ENCODE results near the gene KPNA1. TPM values are rescaled to one million over a fixed set of nuclear protein-coding genes. Genes with fewer than 3 reads are reported as not detected.

Gene KPNA1
- total and polyA plus RNA-seq, 4 donors = 20.7 to 42.0 (median 23.5) TPM

- H3K27ac ChIP-seq (ENCODE audit: low read depth in 1 of 2, low read length in 2 of 2) = peak overlapping the region; percentile 42 to 97
- no peaks in the 10 kb centered on the region for H3K27me3 ChIP-seq (ENCODE audit: control insufficient read depth in 4 of 4, insufficient read depth in 4 of 4, low read length in 3 of 4)
- H3K4me3 ChIP-seq (ENCODE audit: low read depth in 1 of 3, low read length in 3 of 3) = peak overlapping the region; percentile 74 to 98 (median 89)
- no peak for DNase-seq (ENCODE audit: low spot score)
- H3K9me3 ChIP-seq (ENCODE audit: control insufficient read depth in 4 of 4, low read length in 3 of 4) = no peaks in the 10 kb centered on the region
- H3K4me1 ChIP-seq (ENCODE audit: control insufficient read depth in 4 of 4, insufficient read depth in 4 of 4, low read length in 3 of 4) = peaks cover 8 to 29% (median 20%) of the 10 kb centered on the region in 4 donors
- TF ChIP-seq MAX (IDR thresholded peaks at IDR 0.05) = no peak
- no peak for TF ChIP-seq RAD21 (IDR thresholded peaks at IDR 0.05)
- no peak for TF ChIP-seq TAF1 (conservative IDR thresholded peaks at IDR 0.05)
- H3K9ac ChIP-seq (ENCODE audit: low read depth in 1 of 2, low read length in 2 of 2) = peak overlapping the region; percentile 95 to 98
- WGBS = 47% methylated on average over 14 of the region's 14 CpGs
- peaks cover 0 to 6% (median 0%) of the 10 kb centered on the region in 4 donors for H3K36me3 ChIP-seq (ENCODE audit: control insufficient read depth in 4 of 4, insufficient read depth in 3 of 4, low read depth in 1 of 4, low read length in 3 of 4)
Observed at GRCh38 chr3:122416966-122417365, 97.8 kb downstream of the KPNA1 start.

- Histone ChIP-seq H3K4me3 (ENCODE audit: low read depth in 1 of 3, low read length in 3 of 3) (peak within 1 kb of the TSS; percentile 74 to 98 (median 89)), H3K4me1 (ENCODE audit: control insufficient read depth in 4 of 4, insufficient read depth in 4 of 4, low read length in 3 of 4) (peaks cover 8 to 29% (median 20%) of the 10 kb centered on the region in 4 donors), H3K9ac (ENCODE audit: low read depth in 1 of 2, low read length in 2 of 2) (peak within 1 kb of the TSS; percentile 95 to 98), H3K36me3 (ENCODE audit: control insufficient read depth in 4 of 4, insufficient read depth in 3 of 4, low read depth in 1 of 4, low read length in 3 of 4) (peaks cover 0 to 3% (median 0%) of the 10 kb centered on the region in 4 donors), H3K9me3 (ENCODE audit: control insufficient read depth in 4 of 4, low read length in 3 of 4) (no peaks in the 10 kb centered on the region), H3K27me3 (ENCODE audit: control insufficient read depth in 4 of 4, insufficient read depth in 4 of 4, low read length in 3 of 4) (no peaks in the 10 kb centered on the region), H3K27ac (ENCODE audit: low read depth in 1 of 2, low read length in 2 of 2) (peak within 1 kb of the TSS; percentile 97 to 98)
- peak; percentile 98 for DNase-seq (ENCODE audit: low spot score)
- TF ChIP-seq ATF3 (IDR thresholded peaks at IDR 0.05) = peak; percentile 21
- no peak for TF ChIP-seq NR2F2 (IDR thresholded peaks at IDR 0.05)
- TF ChIP-seq FOXA2 (IDR thresholded peaks at IDR 0.05) = no peak
- peak; percentile 14 for TF ChIP-seq CTCF (IDR thresholded peaks at IDR 0.05; ENCODE audit: low read depth, low read length, missing input control)
- peak in 1 of 2 donors; percentile 9 for TF ChIP-seq HNF4A (conservative IDR thresholded peaks at IDR 0.05)
- TF ChIP-seq SP1 (IDR thresholded peaks at IDR 0.05) = peak; percentile 61
- peak; percentile 48 to 54 for TF ChIP-seq RAD21 (IDR thresholded peaks at IDR 0.05)
- TF ChIP-seq RXRA (IDR thresholded peaks at IDR 0.05) = peak; percentile 24 to 28
- peak; percentile 64 for TF ChIP-seq REST (IDR thresholded peaks at IDR 0.05)
- TF ChIP-seq ZBTB33 (IDR thresholded peaks at IDR 0.05) = peak; percentile 64
- peak; percentile 94 for TF ChIP-seq MAX (IDR thresholded peaks at IDR 0.05)
- TF ChIP-seq TAF1 (conservative IDR thresholded peaks at IDR 0.05) = peak; percentile 85
- peak; percentile 23 for TF ChIP-seq FOXA1 (IDR thresholded peaks at IDR 0.05)
- TF ChIP-seq GABPA (IDR thresholded peaks at IDR 0.05 in 1 of 2, conservative IDR thresholded peaks at IDR 0.05 in 1 of 2) = peak; percentile 76 to 96
- peak; percentile 31 to 62 for TF ChIP-seq JUND (IDR thresholded peaks at IDR 0.05)
- TF ChIP-seq EGR1 (IDR thresholded peaks at IDR 0.05; ENCODE audit: low read depth in 2 of 2) = peak in 1 of 2 donors; percentile 44
- TF ChIP-seq YY1 (IDR thresholded peaks at IDR 0.05) = peak; percentile 92
- no peak for TF ChIP-seq HNF4G (IDR thresholded peaks at IDR 0.05)
- WGBS = under 1% methylated on average over 48 of the region's 48 CpGs
Observed at GRCh38 chr3:122415762-122416654, 98.7 kb downstream of the KPNA1 start, which contains the start of gene WDR5B. Gene WDR5B (minus strand): TSS chr3:122416062. CDS start chr3:122415528, 534 bp downstream.
